Measurements from ENCODE around the gene TM9SF2. TPM values are rescaled to one million over a fixed set of nuclear protein-coding genes. Genes with fewer than 3 reads are reported as not detected.

Gene TM9SF2
- total and polyA plus RNA-seq, 2 of the 4 experiments (the other 2 are of a cell fraction), result 46.1 to 85.5 TPM

GRCh38 chr13:99522298-99522697 is 21.0 kb downstream of the TM9SF2 start:
- dilution Hi-C loops (cut with HindIII; ENCODE audit: low sequenced_read_pairs, unreplicated experiment) (no loop called here), in situ Hi-C loops (cut with MboI; ENCODE audit: low sequenced_read_pairs) (no loop called here)
- peaks cover 24% of the 10 kb centered on the region for H3K36me3 ChIP-seq (ENCODE audit: control insufficient read depth, insufficient read depth, low read length)

More at GRCh38 chr13:99522298-99522697, 21.0 kb downstream of the TM9SF2 start:
- Histone ChIP-seq H3K9me3 (ENCODE audit: control insufficient read depth, insufficient read depth, low read length) (no peaks in the 10 kb centered on the region), H3K79me1 (ENCODE audit: low read depth in 1 of 2, low read length in 2 of 2) (peaks cover 32 to 50% of the 10 kb centered on the region in 2 experiments), H3K27ac (ENCODE audit: insufficient read depth, low read length) (no peak overlapping the region), H3K56ac (ENCODE audit: extremely low read depth, insufficient read depth, low read length) (no peak overlapping the region), H4K8ac (ENCODE audit: low read depth in 2 of 2, low read length in 2 of 2) (no peak overlapping the region), H3K9me1 (ENCODE audit: insufficient read depth, low read length) (peaks cover 14% of the 10 kb centered on the region), H3K23ac (ENCODE audit: low read depth, low read length) (no peak overlapping the region), H2AFZ (replicated peaks; ENCODE audit: low read length, poor library complexity) (no peak overlapping the region), H3K4me3 (ENCODE audit: insufficient read depth, low read depth, low read length) (no peak overlapping the region), H3K4ac (ENCODE audit: low read depth, low read length) (no peak overlapping the region), H2AK5ac (ENCODE audit: low read depth, low read length) (no peak overlapping the region), H2BK15ac (ENCODE audit: low read depth, low read length) (no peak overlapping the region), H3K4me2 (ENCODE audit: low read depth, low read length) (no peak overlapping the region), H4K91ac (ENCODE audit: insufficient read depth, low read depth, low read length) (no peak overlapping the region), H4K20me1 (ENCODE audit: insufficient read depth, low read length) (peaks cover 11% of the 10 kb centered on the region), H2BK20ac (ENCODE audit: low read depth, low read length) (no peak overlapping the region), H3K14ac (replicated peaks; ENCODE audit: low read depth, low read length) (no peak overlapping the region), H3K9ac (ENCODE audit: low read depth, low read length) (no peak overlapping the region), H2BK120ac (ENCODE audit: low read depth, low read length) (no peak overlapping the region), H3K27me3 (ENCODE audit: control insufficient read depth, insufficient read depth, low read length) (no peaks in the 10 kb centered on the region), H2BK5ac (ENCODE audit: low read depth, low read length, poor library complexity, severe bottlenecking) (no peak overlapping the region), H4K5ac (ENCODE audit: low read depth, low read length) (no peak overlapping the region), H3K18ac (ENCODE audit: low read depth, low read length) (no peak overlapping the region), H2AK9ac (replicated peaks; ENCODE audit: low read depth, low read length, poor library complexity) (no peak overlapping the region), H3K4me1 (ENCODE audit: control insufficient read depth, insufficient read depth, low read length) (0 out of 2 replicates have a peak, but pooled peaks cover 2% of the 10 kb centered on the region)
- ATAC-seq (ENCODE audit: low read depth), result peak; percentile 61
- POLR2A ChIA-PET (ENCODE audit: unreplicated experiment), result no interaction called here
- DNase-seq, result peak; percentile 25
- BruUV-seq (replicated peaks), result no TSS peak
- TF ChIP-seq CEBPB (IDR thresholded peaks at IDR 0.05; ENCODE audit: low read depth, low read length), result peak; percentile 76
- no peak for TF ChIP-seq RAD21 (IDR thresholded peaks at IDR 0.05; ENCODE audit: low read length)
- TF ChIP-seq MXI1 (IDR thresholded peaks at IDR 0.05; ENCODE audit: borderline replicate concordance, low read depth, low read length), result no peak
- WGBS, 2 experiments (ENCODE audit: extremely low coverage in 2 of 2, insufficient read length in 1 of 2), result no CpG with 5 or more reads among the region's 2 CpGs
- CTCF ChIA-PET, result no interaction called here
- intact Hi-C loops (cut with micrococcal nuclease), result loop anchor here (5.0 kb wide), 1 partner anchor 970 kb away; no protein-coding TSS in a partner anchor
